GM18517 (cell line): ENCODE measurements around the gene TMEM131.

Source experiments
- ATAC-seq: cut with Tn5 transposase; IDR thresholded peaks from one replicate; pipeline ENCODE4 v1.9.1; 2021; ENCODE audit warnings: mild to moderate bottlenecking, moderate library complexity; ENCODE audit not compliant: unreplicated experiment

Gene TMEM131

DNA sequence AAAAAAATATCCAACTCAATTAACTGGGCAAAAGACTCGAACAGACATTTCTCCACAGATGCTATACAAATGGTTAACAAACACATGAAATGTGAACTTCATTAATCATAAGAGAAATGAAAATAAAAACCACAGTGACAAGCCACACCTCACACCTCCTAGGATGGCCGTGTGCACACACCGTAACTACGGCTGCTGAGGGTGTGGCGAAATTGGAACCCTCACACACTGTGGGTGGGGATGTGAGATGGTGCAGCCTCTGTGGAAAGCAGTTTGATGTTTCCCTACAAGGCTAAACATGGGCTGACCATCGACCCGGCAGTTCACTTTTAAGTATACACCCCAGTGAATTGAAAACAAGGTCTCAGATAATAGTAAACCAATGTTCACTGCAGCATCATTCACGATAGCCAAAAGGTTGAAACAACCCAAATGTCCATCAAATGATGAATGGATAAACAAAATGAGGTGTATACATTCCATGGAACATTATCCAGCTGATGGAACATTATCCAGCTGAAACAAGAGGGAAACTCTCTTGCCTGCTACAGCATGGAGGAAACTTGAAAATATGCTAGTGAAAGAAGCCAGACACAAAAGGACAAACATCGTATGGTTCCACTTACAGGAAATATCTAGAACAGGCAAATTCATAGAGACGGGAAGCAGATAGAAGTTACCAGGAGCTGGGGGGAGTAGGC lies 250.1 kb downstream of the TMEM131 start:
- no peak for ATAC-seq

DNA sequence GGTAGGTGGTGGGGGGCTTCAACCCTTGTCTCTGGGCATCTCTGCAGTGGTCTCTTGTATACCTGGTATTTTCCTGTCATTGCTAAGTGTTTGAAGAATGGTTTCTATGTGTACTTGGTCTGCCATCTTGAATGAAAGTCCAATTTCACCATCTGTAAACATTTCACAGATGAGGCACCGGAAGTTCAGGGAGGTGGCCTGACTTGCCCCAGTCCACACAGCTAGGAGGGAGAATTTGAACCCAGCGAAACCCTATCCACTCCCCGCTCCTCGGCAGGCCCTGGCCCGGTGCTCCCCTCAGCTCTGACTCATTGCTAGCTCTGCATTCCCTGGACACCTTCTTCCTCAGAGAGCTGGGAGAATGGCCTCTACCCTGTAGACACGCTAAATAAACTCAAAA lies 251.8 kb downstream of the TMEM131 start:
- no peak for ATAC-seq

DNA sequence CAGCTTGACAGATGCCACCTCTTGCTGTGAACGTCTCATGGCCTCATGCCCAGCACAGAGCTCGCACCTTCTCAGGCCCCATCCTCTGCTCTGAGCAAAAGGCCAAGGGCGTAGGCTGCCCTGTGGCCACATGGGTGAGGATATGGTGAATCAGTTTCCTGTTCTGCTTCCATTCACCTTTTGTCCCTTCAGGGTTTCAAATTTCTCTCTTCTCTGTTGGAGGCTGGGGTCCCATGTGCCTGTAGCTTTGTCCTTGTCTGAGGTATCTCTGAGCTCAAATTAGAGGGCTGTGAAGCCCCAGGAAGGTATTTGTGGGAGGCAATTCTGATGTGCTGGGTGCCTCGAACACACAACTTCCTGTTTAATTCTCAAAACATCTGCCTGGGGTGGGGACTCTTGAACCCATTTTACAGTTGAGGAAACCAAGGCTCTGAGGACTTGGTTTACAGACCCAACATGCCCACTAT lies 253.3 kb downstream of the TMEM131 start:
- ATAC-seq: no peak

DNA sequence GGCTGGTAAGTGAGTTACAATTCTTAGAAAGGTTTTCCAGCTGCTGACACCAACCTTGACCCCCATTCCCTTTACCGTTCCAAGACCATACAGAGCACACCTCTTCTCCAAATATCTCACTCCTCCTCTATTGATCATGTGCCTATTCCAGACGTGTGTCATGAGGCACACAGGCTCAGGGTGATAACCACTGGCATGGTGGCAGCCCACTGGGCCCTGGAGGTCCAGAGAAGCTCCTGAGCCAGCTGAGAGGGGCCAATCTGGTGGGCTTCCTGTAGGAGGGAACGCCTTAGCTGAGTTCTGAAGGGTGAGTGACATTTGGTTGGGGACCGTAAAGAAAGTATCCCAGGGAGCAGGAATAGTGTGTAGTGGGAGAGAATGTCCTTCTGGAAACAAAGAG lies 254.1 kb downstream of the TMEM131 start:
- no peak for ATAC-seq

DNA sequence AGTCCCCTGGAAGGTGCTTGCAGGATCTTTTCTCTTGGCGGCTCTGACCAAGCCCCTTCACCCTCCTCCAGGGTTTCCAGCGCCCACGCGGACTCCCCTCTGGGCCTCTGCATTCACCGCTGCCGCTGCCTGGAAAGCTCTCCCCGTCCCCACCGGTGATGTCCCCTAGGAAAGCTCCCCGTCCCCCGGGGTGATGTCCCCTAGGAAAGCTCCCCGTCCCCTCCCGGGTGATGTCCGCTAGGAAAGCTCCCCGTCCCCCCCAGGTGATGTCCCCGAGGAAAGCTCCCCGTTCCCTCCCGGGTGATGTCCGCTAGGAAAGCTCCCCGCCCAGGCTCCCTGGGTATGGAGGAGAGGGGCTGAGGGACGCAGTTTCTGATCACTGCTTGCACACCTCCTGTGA lies 254.5 kb downstream of the TMEM131 start:
- no peak for ATAC-seq

DNA sequence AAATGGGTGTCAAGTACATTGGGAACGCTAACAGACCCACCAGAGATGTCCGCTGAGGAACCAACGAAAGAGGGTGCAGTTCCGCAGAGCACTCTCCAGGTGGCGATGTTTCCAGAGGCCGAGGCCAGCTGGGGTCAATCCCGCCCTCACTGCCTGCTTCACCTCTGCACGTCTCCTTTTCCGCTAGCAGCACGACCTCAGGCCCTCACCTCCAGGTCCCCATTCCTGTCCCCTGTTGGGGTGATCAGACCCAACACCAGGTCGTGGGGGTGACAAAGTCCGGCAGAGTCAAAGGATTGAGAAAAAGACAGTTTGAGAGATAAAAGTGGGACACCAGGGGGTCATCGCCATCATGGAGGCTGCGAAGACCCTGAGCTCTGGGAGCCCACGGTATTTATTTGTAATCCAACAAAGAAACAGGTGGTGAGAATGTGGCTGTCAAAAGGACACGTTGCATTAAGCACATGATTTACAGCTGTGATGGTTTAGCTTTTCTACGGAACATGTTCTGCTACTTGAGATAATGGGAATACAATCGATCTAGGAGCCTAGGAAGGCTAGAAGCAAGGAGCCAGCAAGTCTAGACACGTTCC lies 255.1 kb downstream of the TMEM131 start:
- ATAC-seq: no peak

DNA sequence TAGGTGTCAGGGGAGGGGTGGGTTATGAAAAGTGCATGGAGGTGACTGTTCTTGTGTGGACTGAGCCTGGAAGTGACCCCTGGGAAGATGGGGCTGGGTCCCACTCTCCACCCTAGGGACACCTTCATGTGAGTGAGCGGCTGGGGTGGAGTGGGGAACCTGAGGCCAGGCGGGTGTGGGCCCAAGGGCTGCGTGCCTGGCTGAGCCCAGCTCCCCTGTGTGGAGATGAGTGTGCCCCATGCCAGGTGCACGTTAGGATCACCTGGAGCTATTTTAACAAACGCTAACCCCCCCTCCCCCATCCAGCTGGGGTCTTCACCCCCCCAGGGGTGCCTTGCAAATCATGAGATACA lies 255.9 kb downstream of the TMEM131 start:
- no peak for ATAC-seq

DNA sequence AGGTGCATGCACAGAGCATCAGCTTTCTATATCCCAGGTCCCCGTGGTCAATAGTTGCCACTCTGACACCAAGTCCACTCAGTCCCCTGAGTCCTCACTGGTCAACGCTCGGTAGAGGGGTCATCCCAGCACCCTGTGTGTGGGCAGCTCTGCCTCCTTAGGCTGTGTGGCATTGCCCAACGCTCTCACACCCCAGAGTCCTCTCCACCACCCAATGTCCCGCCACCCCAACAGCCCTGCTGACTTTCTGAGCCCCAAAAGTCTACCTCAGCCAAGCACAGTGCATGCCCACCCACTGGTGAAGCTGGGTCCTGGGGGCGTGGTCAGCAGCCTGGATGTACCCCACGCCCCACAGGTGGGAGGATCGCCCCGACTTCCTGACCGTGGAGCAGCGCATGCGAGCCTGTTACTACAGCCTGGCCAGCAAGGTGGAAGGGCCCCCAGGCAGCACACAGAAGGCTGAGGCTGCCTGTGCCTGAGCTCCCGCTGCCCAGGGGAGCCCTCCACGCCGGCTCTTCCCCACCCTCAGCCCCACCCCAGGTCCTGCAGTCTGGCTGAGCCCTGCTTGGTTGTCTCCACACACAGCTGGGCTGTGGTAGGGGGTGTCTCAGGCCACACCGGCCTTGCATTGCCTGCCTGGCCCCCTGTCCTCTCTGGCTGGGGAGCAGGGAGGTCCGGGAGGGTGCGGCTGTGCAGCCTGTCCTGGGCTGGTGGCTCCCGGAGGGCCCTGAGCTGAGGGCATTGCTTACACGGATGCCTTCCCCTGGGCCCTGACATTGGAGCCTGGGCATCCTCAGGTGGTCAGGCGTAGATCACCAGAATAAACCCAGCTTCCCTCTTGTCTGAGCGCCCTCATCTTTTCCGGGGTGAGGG lies 256.5 kb downstream of the TMEM131 start:
- no peak for ATAC-seq

DNA sequence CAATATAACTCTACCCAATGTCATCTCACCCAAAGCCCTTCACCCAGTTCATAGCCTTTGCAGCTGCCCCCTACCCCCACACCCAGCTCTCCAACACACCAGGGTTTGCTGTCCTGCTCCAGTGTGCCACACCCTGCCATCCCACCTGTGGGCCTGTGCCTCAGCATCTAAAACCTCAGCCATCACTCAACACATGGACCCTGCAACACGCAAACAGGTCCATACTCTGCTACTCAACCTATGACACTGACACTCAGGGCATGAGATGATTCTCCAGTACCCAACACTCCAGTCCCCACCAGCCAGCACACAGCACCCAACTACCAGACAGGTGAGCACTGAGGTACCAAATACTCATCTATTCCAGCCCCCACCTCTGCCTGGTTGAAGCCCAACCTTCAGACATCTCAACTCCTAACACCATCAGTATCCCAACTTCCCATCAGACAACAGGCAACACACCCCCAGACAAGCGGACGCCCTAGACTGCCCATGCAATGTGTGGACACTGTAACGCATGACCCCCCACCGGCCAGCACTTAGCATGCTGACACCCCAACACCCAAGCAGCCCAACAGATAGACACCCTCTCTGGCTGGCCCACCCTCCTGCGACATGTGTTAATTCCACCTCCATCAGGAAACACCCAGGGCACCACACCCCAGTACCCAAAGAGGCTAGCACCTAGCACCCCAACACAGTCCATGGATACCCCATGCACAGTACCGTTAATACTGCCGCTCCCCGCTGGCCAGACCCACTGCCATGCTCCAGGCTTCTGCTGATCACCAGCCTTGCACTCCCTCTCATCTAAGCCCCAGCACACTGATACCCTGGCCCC lies 257.3 kb downstream of the TMEM131 start:
- ATAC-seq: no peak

DNA sequence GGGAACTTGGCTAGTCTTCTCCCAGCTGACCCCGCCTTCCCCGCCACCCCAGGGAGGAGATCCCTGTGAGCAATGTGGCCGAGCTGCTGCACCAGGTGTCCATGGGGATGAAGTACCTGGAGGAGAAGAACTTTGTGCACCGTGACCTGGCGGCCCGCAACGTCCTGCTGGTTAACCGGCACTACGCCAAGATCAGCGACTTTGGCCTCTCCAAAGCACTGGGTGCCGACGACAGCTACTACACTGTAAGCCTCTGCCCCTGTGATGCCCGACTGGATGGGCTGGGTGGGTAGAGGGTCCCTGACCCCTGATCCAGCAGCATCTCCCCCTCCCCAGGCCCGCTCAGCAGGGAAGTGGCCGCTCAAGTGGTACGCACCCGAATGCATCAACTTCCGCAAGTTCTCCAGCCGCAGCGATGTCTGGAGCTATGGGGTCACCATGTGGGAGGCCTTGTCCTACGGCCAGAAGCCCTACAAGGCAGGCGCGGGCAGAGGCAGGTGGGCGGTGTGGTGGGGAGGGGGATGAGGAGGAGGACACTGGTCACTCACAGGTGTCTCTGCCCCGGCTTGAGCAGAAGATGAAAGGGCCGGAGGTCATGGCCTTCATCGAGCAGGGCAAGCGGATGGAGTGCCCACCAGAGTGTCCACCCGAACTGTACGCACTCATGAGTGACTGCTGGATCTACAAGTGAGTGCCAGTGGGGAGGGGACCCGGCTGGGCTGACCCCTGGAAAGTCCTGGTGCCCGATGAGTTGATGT lies 258.1 kb downstream of the TMEM131 start:
- no peak for ATAC-seq

DNA sequence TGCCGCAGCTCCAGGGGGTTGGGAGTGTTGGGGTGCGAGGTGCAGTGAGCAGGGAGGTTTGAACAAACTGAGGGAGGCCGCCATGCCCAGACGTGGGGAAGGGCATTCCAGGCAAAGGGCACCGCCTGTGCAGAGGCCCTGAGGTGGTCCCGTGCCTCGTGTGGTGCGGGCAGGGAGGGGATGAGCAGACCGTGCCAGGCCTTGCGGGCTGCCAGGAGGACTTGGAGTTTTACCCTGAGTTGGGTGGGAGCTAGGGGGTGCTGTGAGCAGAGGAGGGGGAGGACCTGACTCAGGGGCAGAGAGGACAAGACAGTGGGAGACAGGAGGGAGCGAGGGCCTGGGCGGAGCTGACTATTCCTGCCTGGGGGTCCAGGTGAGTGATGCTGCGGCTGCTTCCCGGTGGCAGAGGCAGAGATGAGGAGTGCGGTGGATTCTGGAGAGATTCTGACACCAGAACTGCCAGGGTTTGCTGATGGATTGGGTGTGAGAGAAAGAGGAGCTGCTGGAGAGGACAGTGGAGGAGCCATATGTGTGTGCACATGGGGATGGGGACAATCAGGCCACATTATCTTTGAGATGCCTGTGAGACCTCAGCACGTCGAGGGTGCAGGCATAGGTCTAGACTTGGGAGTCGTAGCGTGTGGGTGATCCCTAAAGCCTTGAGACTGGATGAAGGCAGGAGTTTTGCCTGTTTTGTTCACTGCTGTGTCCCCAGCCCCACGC lies 259.0 kb downstream of the TMEM131 start:
- no peak for ATAC-seq

DNA sequence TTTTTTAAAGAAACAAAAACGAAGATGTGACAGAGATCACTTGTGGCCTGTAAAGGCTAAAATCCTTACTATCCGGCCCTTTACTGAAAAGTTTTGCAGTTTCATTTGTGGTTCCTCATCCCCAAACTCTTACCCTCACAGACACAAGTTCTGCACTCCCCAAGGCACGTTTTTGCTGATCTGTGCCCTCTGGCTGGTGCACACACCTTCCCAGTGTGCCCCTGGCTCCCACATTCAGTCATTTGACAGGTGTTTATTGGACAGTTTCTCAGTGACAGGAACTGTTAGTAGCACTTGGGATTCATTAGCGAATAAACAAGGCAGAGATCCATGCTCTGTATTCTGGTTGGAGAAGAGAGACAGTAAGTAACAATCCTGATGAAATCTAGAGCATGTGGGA lies 259.6 kb downstream of the TMEM131 start:
- ATAC-seq: no peak

DNA sequence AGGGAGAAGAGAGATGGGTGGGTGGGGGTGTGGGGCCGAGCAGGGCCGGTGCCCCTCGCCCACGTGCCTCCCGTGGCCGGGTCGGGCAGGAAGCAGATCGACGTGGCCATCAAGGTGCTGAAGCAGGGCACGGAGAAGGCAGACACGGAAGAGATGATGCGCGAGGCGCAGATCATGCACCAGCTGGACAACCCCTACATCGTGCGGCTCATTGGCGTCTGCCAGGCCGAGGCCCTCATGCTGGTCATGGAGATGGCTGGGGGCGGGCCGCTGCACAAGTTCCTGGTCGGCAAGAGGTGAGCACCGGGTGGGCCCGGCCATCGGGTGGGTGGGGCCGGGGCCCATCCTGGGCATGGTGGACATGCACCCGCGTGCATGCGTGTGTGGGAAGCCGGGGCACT lies 260.6 kb downstream of the TMEM131 start:
- ATAC-seq: no peak

DNA sequence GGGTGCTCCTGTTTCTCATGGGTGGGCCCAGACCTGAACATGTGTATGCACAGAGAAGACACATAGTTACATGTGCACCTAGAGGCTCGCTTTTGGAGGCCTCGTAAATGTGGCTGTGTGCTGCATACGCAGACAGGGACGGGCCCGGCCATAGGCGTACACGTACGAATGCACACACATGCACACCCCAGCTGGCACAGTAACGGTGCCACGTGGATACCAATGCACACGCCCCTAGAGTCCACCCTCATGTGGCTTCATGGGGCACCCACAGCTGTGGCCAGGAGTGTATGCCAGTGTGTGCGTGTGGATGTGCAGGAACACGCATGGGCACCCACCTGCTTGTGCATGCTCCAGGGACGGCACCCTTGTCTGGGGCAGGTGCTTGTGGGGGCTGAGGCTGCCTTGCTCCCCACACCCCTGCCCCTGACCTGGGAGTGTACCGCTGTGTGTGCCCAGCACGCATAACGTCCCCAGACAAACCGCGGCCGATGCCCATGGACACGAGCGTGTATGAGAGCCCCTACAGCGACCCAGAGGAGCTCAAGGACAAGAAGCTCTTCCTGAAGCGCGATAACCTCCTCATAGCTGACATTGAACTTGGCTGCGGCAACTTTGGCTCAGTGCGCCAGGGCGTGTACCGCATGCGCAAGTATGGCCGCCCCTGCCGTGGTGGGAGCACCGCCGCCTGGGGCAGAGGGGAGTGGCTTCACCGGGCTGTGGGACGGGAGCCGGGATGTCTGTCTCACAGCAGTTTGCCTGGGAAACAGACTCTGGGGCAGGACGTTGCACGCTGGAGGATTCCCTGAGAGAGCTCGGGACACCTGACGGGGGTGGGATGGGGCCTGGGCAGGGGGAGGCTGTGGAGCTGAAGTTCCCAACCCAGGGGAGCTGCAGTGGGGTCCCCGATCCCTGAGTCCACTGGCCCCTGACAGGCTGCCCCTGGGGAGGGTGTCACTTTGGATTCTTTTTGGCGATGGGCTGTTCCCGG lies 261.4 kb downstream of the TMEM131 start:
- no peak for ATAC-seq

DNA sequence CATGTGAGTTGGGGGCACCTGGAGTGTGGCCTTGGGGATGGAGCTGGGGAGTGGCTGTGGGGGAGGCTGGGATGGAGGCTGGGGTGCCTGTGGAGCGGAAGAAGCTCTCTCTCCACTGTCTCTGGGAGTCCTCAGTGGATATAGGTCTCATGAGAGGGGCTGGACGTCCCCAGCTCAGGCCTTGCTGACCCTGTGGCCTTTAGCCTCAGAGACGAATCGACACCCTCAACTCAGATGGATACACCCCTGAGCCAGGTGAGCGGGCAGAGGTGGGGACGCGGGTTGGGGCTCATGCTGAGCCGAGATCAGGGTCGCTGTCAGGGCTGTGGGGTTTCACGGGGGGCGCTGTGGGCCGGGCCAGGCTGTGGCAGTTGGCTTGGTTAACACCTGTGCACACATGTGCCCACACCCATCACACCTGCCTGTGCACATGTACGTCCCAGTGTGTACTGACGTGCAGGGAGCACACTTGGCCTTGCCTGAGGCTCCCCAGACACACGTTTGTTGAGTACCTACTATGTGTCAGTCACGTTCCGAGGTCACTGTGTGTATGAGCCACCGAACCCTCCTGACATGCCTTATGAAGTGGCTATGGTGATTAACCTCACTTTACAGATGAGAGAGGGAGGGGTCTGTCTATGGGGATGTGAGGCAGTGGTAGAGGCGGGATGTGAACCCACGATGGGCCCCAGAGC lies 262.3 kb downstream of the TMEM131 start:
- ATAC-seq: no peak

DNA sequence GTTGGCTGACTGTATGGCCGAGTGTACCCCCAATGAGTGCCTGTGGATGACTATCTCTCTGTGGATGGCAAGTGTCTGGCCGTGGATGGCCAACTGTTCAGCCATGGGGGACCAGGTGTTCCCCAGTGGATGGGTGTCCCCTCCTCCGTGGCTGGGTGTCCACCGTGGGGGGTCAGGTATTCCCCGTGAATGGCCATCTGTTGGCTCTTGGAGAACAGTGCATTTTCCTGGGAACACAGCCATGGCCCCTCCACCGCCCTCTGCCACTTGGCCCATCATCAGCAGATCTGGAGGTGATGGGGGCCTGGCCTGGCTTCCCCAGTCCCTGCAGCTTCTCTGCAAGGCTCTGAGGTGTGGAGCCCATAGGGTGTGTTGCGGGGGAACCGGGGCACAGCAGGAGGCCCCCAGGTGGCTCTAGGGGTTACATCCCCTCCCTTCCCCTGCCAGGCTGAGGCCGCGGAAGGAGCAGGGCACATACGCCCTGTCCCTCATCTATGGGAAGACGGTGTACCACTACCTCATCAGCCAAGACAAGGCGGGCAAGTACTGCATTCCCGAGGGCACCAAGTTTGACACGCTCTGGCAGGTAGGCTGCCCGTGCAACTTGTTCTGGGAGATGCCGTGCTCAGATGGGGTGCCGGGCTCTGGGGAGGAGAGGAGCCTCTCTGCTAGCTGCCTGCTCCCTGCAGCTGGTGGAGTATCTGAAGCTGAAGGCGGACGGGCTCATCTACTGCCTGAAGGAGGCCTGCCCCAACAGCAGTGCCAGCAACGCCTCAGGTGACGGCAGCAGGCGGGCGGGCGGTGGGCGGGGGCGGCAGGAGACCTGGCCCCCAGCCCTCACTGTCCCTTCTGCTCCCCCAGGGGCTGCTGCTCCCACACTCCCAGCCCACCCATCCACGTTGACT lies 263.1 kb downstream of the TMEM131 start:
- ATAC-seq: no peak
